ENCODE results near the gene CPSF7.
A peak's percentile ranks its signal among the peaks of the same experiment; 100 is the strongest.

The CPSF7 gene

GRCh38 chr11:61380884-61381283, 48.9 kb downstream of the CPSF7 start:
- no peak for DNase-seq

- no peak for DNase-seq
Measured at GRCh38 chr11:61378713-61379313, 51.0 kb downstream of the CPSF7 start.

DNA sequence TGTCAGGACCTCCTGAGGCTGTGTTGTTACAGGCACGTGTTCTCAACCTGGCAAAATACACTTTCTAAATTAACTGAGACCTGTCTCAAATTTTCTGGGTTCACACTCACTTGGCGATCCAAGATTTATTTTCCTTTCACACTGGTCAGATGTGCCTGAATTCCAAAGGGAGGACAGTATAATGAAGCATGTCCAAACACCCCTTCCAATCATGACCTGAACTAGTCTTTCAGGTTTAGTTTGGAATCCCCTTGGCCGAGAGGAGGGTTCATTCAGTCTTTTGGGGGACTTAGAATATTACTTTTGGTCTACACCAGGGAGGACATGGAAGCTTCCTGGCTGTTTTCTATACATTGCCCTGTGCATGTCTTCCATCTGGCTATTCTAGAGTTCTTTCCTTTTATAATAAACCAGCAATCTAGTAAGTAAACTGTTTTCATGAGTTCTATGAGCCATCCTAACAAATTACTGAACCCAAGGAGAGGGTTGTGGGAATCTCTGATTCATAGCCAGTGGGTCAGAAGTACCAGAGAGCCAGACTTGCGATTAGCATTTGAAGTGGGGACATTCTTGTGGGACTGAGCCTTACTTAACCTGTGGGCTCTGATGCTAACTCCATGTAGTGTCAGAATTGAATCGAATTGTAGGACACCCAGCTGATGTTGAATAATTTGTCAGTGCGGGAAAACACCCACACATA, 52.2 kb downstream of the CPSF7 start:
- no peak for DNase-seq

- no peak for DNase-seq
Measured at GRCh38 chr11:61375761-61376108, 54.0 kb downstream of the CPSF7 start.

GRCh38 chr11:61372659-61373420, 56.9 kb downstream of the CPSF7 start:
- DNase-seq: no peak

- DNase-seq: no peak
Measured at GRCh38 chr11:61370349-61371005, 59.3 kb downstream of the CPSF7 start.

GRCh38 chr11:61369372-61370348, 60.1 kb downstream of the CPSF7 start:
- DNase-seq: no peak

GRCh38 chr11:61368646-61369045, 61.1 kb downstream of the CPSF7 start:
- DNase-seq: no peak

DNA sequence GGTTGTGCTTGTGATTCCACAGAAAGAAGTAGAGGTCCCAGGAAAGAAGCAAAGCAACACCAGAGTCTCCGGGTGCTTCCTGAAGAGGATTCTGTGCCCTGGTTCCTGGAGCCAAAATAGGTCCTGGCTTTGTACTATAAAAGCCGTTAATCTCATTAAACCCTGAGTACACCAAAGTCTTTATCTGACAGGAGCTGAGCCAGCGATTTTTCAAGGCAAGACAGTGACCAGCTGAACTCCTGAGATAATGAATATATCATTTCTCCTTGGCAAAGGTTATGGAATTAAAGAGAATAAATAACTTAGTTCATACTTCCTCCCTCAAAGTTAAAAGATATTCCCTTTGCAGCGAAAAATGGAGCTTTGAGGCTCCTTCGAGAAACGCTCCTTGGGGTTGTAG, 62.4 kb downstream of the CPSF7 start:
- no peak for DNase-seq

- DNase-seq: no peak
Measured at GRCh38 chr11:61364012-61364675, 65.6 kb downstream of the CPSF7 start.

DNA sequence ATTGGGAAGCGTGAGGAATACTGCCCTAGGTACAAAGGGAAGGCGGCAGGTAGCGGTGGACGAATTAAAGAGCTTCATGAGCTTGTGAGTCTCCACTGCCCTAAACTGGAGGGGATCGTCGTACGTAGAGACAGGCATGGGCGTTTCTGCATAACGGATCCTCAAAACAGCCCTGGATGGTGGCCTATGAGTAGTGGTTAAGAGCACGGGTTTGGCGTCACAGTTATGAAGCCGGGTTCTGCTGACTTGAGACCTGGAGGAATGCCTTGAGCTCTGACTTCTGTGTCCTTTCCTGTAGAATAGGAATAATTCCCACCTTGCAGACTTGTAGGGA, 67.3 kb downstream of the CPSF7 start:
- peak; percentile 43 for DNase-seq

DNA sequence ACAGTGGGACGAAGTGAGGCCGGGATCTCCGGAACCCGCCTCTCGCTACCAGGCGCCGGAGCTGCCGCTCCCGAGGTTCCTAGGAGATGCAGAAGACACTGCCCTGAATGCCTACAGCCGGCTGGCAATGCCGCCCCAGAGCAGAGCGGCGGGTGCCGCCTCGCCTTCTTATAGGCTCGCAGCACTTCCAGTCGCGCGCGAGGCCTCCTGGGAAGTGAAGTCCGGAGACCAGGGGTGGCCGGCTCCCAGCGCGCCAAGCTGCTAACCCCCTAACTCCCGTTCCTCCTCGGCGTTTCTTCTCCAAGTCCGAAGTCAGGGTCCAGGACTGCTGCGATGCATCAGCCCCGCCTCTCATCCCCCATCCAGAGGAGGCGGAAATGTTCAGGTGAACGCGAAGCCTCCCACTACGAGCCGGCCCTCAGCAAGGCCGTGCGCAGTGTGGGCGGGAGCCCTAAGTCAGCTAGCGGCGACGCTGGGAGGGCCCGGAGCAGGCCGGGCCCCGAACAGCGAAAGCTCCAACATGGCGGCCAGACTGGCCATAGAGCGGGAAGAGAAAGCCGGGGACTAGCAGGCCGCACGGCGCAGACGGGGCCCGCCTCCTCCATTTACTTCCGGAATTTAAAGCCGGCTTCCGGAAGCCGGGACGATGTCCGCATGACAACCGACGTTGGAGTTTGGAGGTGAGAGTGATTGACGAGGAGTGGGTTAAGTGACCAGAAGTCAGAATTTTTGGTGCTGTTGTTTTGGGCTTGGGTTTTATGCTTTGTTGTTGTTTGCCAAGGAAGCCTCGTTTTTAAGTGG, 67.8 kb downstream of the CPSF7 start, which contains the start of the genes CYB561A3 and TMEM138:
Gene CYB561A3, minus strand, starts transcription at position 142 of the 801 bp plus-strand sequence. CDS start 5,169 bp downstream, outside the sequence.
Gene TMEM138, plus strand, starts transcription at position 634 of the 801 bp plus-strand sequence. CDS start 2,017 bp downstream, outside the sequence.
- peak; percentile 93 for DNase-seq

DNA sequence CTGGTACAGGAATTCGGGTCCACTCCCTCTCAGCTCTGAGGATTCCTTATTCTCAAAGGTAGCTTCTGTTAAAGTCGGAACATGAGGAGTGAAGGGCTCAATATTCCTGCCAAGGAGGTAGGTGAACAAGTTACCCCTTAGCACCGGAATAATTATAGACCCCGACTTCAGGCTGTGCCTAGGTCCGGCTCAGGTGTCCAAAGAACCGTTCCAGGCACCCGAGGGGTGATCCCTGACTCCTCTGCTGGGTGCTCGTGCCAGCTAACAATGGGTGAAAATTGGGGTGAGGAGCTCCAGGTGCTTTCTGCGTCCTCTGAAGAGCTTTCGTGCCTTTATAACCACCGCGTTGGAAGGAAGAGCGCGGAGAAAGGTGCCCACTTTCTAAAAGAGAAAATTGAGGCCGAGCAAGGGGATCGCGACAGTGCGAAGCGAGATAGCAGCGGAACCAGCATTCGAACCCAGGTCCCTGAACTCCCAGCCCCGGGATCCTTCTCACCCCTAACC, 68.5 kb downstream of the CPSF7 start:
- no peak for DNase-seq

DNA sequence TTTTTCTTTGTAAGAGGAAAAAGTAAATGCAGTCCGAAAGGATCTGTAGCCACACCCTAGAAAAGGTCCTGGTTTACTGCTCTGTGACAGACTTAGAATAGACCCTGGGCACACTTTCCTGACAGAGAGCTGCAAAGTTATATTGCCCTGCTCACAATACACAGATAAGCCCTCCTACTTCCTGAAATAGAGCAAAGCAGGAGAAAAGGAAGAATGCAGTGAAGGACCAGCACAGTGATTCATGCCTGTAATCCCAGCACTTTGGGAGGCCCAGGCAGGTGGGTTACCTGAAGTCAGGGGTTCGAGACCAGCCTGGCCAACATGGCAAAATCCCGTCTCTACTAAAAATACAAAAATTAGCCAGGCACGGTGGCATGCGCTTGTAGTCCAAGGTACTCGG, 70.3 kb downstream of the CPSF7 start:
- no peak for DNase-seq

DNA sequence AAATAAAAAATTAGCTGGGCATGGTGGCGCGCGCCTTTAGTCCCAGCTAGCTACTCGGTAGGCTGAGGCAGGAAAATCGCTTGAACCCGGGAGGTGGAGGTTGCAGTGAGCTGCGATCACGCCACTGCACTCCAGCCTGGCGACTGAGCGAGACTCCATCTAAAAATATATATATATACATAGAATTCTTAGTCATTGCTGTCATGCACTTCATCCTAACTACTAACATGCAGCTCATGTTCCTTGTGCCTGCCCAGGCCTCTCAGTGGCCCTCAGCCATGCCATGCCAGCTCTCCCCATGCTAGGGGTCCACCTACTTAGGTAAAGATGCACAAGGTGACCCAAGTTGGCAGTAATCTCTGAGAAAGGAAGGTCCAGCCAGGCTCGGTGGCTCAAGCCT, 71.2 kb downstream of the CPSF7 start:
- DNase-seq: no peak

- DNase-seq: no peak
Measured at GRCh38 chr11:61357894-61358239, 71.9 kb downstream of the CPSF7 start.

DNA sequence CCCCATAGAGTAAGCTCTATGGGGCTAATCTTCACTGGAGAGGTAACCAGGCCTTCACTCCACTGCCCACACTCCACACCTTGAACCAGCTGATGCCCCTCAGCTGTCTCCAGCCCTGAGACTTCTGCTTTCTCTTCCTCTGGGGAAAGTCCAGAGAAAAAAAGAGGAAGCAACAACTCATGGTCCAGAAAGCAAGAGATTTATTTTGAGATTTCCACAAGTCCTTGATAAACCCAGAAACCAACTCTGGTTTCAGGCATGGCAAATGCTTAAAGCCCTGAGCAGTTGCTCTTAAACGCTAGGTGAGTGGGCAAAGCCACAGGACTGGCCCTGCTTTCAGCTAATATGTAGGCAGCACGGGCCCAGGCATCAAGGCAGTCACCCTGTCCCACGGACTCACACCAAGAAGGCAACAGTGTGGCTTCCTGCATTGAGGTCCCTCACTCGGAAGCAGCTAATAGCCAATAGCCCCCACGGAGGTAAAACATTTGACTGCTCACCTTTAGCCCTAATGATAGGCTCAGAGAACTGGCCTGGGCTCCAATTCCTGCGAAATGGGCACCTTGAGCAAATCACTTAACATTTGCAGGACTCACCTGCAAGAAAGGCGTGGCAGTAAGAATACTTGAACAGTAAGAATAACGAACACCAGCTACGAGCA, 72.4 kb downstream of the CPSF7 start:
- no peak for DNase-seq

DNA sequence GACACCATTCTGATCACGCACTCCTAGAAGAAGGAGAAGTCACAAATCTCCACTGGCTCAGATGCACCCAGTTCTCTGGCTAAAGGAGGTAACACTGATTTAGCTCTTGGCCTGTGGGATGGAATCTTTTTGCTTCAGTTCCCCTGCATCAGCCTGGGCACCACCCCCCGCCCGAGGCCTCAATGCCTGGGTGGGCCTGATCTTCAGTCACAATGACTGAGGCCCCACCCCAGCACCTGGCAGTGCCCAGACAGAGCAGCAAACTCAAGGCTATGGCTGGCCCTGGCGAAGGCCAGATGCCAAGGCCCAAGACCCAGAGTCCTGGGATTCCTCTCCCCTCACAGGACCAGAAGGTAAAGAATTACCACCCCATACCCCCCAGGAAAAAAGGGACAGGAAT, 73.1 kb downstream of the CPSF7 start:
- DNase-seq: no peak

- DNase-seq: no peak
Measured at GRCh38 chr11:61354208-61354607, 75.6 kb downstream of the CPSF7 start.
